Stomach (tissue), 9 donors: Measurements from ENCODE around the gene UMAD1. TPM values are rescaled to one million over a fixed set of nuclear protein-coding genes. Genes with fewer than 3 reads are reported as not detected.

Experiments used
- DNase-seq, 2 donors: peaks; one replicate each; pipeline versions ENCODE4 v3.0.0 to v3.0.0-alpha.2; 2013 to 2019
- H3K27ac ChIP-seq, 5 donors: fragments of 200-600 bp in 4 of 5; sonication (generic) in 4 of 5; one replicate each; pipeline ENCODE4 v1.5.1; 2013 to 2019; ENCODE audit warnings: mild to moderate bottlenecking in 1 of 5, moderate library complexity in 1 of 5
- H3K27me3 ChIP-seq, 3 donors: fragments of 200-600 bp; sonication (generic); one replicate each; pipeline ENCODE4 v1.5.1; 2017 to 2019; ENCODE audit warnings: mixed run types in 1 of 3
- H3K36me3 ChIP-seq, 4 donors: fragments of 200-600 bp; sonication (generic); 1 replicate in 3 of 4; 2 replicates in 1 of 4; pipeline ENCODE4 v1.5.1; 2016 to 2019
- H3K4me1 ChIP-seq, 4 donors: fragments of 200-600 bp; sonication (generic); one replicate each; pipeline ENCODE4 v1.5.1; 2016 to 2019
- H3K4me3 ChIP-seq, 4 donors: fragments of 200-600 bp; sonication (generic) in 3 of 4; one replicate each; pipeline ENCODE4 v1.5.1; 2016 to 2019; ENCODE audit warnings: mild to moderate bottlenecking in 1 of 4
- H3K9me3 ChIP-seq, 4 donors: fragments of 200-600 bp; sonication (generic); one replicate each; pipeline ENCODE4 v1.5.1; 2016 to 2019
- CTCF ChIP-seq, 7 experiments: fragments of 450-650 bp in 4 of 7; fragments of 200-600 bp in 3 of 7; sonication (generic) in 3 of 7; IDR thresholded peaks; one replicate each; pipeline ENCODE4 v1.5.1; 2016 to 2019; ENCODE audit warnings: antibody characterized with exemption in 7 of 7, control low read depth in 2 of 7, mild to moderate bottlenecking in 1 of 7
- EP300 ChIP-seq: sonication (generic); formaldehyde crosslinking; IDR thresholded peaks from one replicate; pipeline ENCODE4 v1.6.1; 2017; ENCODE audit warnings: antibody characterized with exemption
- POLR2A ChIP-seq, 4 donors: fragments of 450-650 bp; IDR thresholded peaks; one replicate each; pipeline ENCODE4 v1.6.1; 2016; ENCODE audit warnings: antibody characterized with exemption in 4 of 4, control low read depth in 2 of 4, mild to moderate bottlenecking in 1 of 4, moderate library complexity in 1 of 4
- POLR2AphosphoS5 ChIP-seq, 3 donors: sonication (generic); formaldehyde crosslinking; IDR thresholded peaks; one replicate each; pipeline ENCODE4 v1.6.1; 2016; ENCODE audit warnings: antibody characterized with exemption in 3 of 3
- WGBS, 5 donors: extraction: QIAGEN DNeasy Blood & Tissue Kit in 3 of 5; methylation state at CpG; one replicate each; pipeline versions ENCODE4 v1.1.5 to v1.1.7; 2013 to 2018; 5-methylcytosine and 5-hydroxymethylcytosine counted together
- intact Hi-C: fragments of 100-400 bp; cut with DNase I; formaldehyde crosslinking; loops from one replicate; pipeline ENCODE4 v1.15.1; 2023; ENCODE audit warnings: low total_unique reads
- polyA plus RNA-seq, 3 donors: library from polyadenylated mRNA; stranded (reverse); fragments of 200-250 nt; gene quantifications; one replicate each; pipeline ENCODE4 v1.2.3, GENCODE V29; 2013
- total RNA-seq, 5 donors: library from RNA; depleted of rRNA; stranded (reverse); fragments of >200 nt; gene quantifications; one replicate each; pipeline versions ENCODE4 v1.1.0 to v1.2.3, GENCODE V29; 2014 to 2016
- donor health status: healthy with polysubstance abuse.
- donor health status: Bipolar disorder and iron deficiency.
- donor health status: healthy.

The UMAD1 gene
- total and polyA plus RNA-seq, 8 donors = 7.8 to 175 (median 30.1) TPM

GRCh38 chr7:7841027-7841426, 200.5 kb downstream of the UMAD1 start:
- no peak for TF ChIP-seq CTCF (IDR thresholded peaks at IDR 0.05)
- TF ChIP-seq EP300 = no peak
- no peak for TF ChIP-seq POLR2A (IDR thresholded peaks at IDR 0.05)
- TF ChIP-seq POLR2AphosphoS5 (IDR thresholded peaks at IDR 0.05) = no peak
- no peaks in the 10 kb centered on the region for H3K4me1 ChIP-seq
- WGBS, 5 donors = 94 to 96% (median 96%) methylated on average over 6 to 7 of the region's 7 CpGs
- H3K36me3 ChIP-seq = no peaks in the 10 kb centered on the region
- no peaks in the 10 kb centered on the region for H3K27me3 ChIP-seq
- DNase-seq = no peak
- H3K9me3 ChIP-seq = no peaks in the 10 kb centered on the region
- no peak overlapping the region for H3K4me3 ChIP-seq
- H3K27ac ChIP-seq = no peak overlapping the region
- intact Hi-C loops = no loop called here

- 80 to 91% (median 85%) methylated on average over 5 of the region's 5 CpGs for WGBS, 5 donors
- no peaks in the 10 kb centered on the region for H3K36me3 ChIP-seq
- no peak overlapping the region for H3K4me3 ChIP-seq
- no peaks in the 10 kb centered on the region for H3K4me1 ChIP-seq
- no peak overlapping the region for H3K27ac ChIP-seq
- intact Hi-C loops = no loop called here
- DNase-seq = no peak
- TF ChIP-seq POLR2AphosphoS5 (IDR thresholded peaks at IDR 0.05) = no peak
- TF ChIP-seq EP300 = no peak
- no peak for TF ChIP-seq CTCF (IDR thresholded peaks at IDR 0.05)
- no peak for TF ChIP-seq POLR2A (IDR thresholded peaks at IDR 0.05)
- no peaks in the 10 kb centered on the region for H3K9me3 ChIP-seq
- no peaks in the 10 kb centered on the region for H3K27me3 ChIP-seq
These were observed 202.7 kb downstream of the UMAD1 start for GRCh38 chr7:7843240-7843639.

GRCh38 chr7:7843972-7844371, 203.4 kb downstream of the UMAD1 start:
- intact Hi-C loops = no loop called here
- H3K4me1 ChIP-seq = no peaks in the 10 kb centered on the region
- WGBS, 5 donors = 77 to 85% (median 84%) methylated on average over 5 of the region's 5 CpGs

GRCh38 chr7:7848246-7848645, 207.7 kb downstream of the UMAD1 start:
- H3K4me3 ChIP-seq = no peak overlapping the region
- DNase-seq = no peak
- H3K27me3 ChIP-seq = no peaks in the 10 kb centered on the region
- intact Hi-C loops = no loop called here
- no peaks in the 10 kb centered on the region for H3K36me3 ChIP-seq
- no peak for TF ChIP-seq POLR2A (IDR thresholded peaks at IDR 0.05)
- no peak for TF ChIP-seq EP300
- TF ChIP-seq POLR2AphosphoS5 (IDR thresholded peaks at IDR 0.05) = no peak
- no peak for TF ChIP-seq CTCF (IDR thresholded peaks at IDR 0.05)
- WGBS, 5 donors = 58 to 82% (median 73%) methylated on average over 2 of the region's 2 CpGs
- H3K4me1 ChIP-seq = no peaks in the 10 kb centered on the region
- no peaks in the 10 kb centered on the region for H3K9me3 ChIP-seq
- no peak overlapping the region for H3K27ac ChIP-seq

More at GRCh38 chr7:7843972-7844371, 203.4 kb downstream of the UMAD1 start:
- no peaks in the 10 kb centered on the region for H3K27me3 ChIP-seq
- no peak overlapping the region for H3K27ac ChIP-seq
- H3K36me3 ChIP-seq = no peaks in the 10 kb centered on the region
- DNase-seq = no peak
- no peaks in the 10 kb centered on the region for H3K9me3 ChIP-seq
- H3K4me3 ChIP-seq = no peak overlapping the region
- no peak for TF ChIP-seq CTCF (IDR thresholded peaks at IDR 0.05)
- no peak for TF ChIP-seq POLR2AphosphoS5 (IDR thresholded peaks at IDR 0.05)
- TF ChIP-seq EP300 = no peak
- no peak for TF ChIP-seq POLR2A (IDR thresholded peaks at IDR 0.05)
